DND-41 (cell line): ENCODE results near the gene TRIM59.

ENCODE experiments used
- CTCF ChIP-seq: IDR thresholded peaks from 2 replicates; pipeline ENCODE4 v1.5.1; 2012; ENCODE audit warnings: borderline replicate concordance, low read length, moderate library complexity, mild to moderate bottlenecking; ENCODE audit not compliant: poor library complexity, severe bottlenecking; ENCODE audit errors: extremely low read depth
- EZH2 ChIP-seq: IDR thresholded peaks from 3 replicates; pipeline ENCODE4 v1.6.1; 2012; ENCODE audit warnings: borderline replicate concordance, low read depth, mild to moderate bottlenecking, moderate library complexity, low read length, inconsistent platforms; ENCODE audit not compliant: severe bottlenecking

- no peak for TF ChIP-seq CTCF
- no peak for TF ChIP-seq EZH2
Measured at GRCh38 chr3:160399125-160400029, 50.2 kb downstream of the TRIM59 start, which contains the start of the genes IFT80 and SMC4.
